HK-2 (cell line): Measurements from ENCODE around the gene CEP350.
"Not testable (repeated sequence)": the region's sequence is repeated elsewhere in the genome, so short reads cannot be mapped to it uniquely, and the experiment has no call there.

Experiments
- DNase-seq: peaks from one replicate; pipeline ENCODE4 v3.0.0-alpha.2; 2018; ENCODE audit not compliant: unreplicated experiment

The CEP350 gene

DNA sequence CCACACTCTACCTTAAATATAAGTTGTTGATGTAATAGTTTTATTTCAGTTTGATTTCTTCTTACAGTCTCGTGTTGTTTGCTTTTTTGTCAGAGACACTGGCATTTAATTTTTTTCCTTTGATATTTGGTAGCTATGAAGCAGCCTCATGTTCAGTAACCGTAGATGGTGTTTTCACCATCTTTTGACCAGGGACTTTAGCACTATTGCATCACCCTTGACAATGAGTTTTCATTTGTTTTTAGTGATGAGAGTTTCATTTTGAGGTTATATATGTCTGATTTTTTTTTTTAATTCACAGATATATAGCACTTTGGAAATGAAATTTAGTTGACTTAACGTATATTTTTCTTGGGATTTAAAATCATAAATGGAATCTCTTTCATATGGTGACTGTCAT is 36.2 kb downstream of the CEP350 start:
- DNase-seq, result no peak

DNA sequence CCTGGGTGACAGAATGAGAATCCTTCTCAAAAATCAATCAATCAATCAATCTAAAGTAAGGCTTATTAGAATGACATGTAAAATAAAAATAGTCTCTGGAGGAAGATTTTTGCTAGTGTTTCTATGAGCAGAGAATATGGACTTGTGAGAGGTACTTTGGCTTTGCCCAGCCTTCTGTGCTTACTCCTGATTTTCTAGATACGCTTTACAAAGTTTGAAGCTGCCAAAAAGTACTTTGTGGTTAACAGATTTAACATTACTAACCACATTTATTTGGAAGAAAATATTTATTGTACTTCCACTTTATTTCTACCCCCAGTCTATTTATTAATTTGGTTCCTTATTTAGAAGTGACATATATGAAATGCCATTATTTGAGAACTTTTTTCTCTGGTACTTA is 41.0 kb downstream of the CEP350 start:
- no peak for DNase-seq

DNA sequence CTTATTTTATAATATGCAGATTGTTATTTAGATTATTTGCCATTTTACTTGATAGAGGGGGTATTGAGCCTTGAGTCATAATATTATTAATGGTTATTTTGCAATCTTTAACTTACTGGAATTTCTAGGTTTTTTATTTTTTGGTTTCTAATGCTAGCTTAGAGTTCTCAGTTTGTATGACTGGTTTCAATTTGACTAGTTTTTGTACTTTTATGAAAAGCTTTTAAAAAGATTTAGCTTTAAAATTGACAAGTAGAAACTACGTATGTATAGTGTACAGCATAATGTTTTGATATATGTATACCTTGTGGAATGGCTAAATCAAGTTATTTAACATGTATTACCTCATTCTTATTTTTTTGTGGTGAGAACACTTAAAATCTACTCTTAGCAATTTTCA is 41.5 kb downstream of the CEP350 start:
- DNase-seq, result no peak

DNA sequence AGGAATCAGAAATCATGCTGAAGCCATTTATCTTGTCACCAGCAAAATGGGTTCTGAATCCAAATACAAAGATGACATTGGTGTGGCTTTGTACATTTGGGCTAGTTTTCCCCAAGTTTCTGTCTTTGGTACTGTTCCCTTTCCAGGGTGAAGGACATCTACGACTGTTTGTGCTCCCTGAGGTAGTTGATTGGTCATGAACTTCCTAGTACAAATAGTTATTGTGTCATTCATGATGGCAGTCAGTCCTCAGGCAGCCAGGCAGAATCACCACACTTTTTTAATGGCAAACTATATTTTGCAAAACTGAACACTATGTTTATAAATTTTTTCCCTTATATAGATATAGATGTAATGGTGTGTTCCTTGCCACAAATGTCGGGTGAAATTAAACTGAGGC is 46.0 kb downstream of the CEP350 start:
- no peak for DNase-seq

DNA sequence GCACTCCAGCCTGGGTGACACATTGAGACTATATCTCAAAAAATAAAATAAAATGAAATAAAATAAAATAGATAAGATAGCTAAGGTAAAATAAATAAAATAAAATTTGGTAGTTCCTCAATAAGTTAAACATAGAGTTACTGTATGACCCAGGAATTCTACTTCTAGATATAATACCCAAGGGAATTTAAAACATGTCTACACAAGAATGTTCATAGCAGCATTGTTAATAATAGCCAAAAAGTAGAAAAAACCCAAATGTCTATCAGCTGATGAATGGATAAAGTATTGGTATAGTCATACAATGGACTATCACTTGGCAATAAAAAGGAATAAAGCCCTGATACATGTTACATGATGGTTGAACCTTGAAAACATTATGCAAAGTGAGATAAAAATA is 47.8 kb downstream of the CEP350 start:
- no peak for DNase-seq

DNA sequence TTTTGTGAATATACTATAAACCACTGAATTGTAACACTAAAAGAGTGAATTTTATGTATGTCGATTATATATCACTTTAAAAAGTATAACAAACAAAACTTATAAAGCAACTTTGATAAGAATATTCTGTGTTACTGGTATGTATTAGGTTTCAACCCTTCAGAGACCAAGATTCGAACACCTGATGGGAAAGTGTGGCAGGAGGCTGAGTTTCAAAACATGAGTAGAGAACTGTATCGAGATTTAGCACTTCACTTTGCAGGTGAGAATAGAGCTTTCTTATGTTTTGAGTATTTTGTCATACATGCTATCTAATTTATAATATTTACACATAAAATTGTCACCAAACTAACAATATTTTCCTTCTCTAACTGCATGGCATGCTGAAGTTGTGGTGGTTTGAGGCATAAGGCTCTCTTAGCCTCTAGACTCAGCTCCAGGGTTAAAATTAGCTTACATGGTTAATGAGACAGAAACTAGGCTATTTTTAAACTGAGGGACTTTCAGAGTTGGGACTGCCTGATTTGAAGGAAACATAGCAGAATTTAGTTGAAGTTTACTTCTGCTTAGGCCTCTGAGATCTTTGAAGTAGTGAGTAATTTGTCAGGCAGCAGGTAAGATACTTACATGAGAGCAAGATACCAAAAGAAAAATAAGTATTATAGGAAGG is 48.6 kb downstream of the CEP350 start:
- no peak for DNase-seq

DNA sequence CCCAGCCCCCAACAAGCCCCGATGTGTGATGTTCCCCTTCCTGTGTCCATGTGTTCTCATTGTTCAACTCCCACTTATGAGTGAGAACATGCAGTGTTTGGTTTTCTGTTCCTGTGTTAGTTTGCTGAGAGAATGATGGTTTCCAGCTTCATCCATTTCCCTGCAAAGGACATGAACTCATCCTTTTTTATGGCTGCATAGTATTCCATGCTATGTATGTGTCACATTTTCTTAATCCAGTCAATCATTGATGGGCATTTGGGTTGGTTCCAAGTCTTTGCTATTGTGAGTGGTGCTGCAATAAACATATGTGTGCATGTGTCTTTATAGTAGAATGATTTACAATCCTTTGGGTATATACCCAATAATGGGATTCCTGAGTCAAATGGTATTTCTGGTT is 52.2 kb downstream of the CEP350 start:
- DNase-seq, result not testable (repeated sequence)

DNA sequence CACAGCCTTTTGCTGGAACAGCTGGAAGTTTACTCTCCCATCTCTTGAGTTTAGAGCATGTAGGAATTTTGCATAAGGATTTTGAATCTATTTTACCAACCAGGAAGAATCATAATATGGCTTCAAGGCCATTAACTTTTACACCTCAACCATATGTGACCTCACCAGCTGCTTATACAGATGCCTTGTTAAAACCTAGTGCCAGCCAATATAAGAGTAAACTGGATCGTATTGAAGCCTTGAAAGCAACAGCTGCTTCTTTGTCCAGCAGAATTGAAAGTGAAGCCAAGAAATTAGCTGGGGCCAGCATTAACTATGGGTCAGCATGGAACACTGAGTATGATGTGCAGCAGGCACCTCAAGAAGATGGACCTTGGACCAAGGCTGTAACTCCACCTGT is 65.4 kb downstream of the CEP350 start:
- DNase-seq, result no peak

DNA sequence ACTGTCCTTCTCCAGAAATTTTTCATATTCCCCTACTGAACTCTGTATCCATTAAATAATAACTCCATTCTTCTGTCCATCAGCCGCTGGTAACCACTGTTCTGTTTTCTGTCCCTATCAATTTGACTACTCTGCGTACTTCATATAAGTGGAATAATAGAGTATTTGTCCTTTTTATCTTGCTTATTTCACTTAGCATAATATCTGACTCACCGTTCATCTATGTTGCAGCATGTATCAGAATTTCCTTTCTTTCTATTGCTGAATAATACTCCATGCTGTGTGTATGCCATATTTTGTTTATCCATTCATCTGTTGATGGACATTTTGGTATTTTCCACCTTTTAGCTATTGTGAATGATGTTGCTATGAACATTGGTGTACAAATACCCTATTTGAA is 71.9 kb downstream of the CEP350 start:
- no peak for DNase-seq

DNA sequence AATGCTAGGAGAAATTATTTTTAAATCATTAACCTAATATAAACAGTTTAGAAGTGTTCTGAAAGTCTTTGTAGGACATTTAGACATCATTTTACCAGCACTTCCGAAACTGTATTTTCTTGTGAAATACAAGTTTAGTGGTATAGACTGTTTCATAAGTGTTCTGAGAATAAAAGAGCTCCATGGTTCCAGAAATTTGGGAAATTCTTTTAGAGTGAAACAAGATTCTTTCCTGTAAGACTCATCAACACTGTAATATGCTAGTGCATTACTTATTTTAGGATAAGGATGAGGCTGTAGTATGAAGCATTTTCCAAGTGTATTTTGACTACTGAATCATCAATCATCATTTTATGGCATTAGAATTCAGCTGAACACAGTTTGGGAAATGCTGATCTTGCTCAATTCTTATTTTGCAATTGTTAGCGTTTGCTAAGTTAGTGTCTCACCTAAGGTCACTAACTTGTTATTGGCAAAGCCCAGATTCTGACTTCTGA is 73.4 kb downstream of the CEP350 start:
- DNase-seq, result no peak

DNA sequence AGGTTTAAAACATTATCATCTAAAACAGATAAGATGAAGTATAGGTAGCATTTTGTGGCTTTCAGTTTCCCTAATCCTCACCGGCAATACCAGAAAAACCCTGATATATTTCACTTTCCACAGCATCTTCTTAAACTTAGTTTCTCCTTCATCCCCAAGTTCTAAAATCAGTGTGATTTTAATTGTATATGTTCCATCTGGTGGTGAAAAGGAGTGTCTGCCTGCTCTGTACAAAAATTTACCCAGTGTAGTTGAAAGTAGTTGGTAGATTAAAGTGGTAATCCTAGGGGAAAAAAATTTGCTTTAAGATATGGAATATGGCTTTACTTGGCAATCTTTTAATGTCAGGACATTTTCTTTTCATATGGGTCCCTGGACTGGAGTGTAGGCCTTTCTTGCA is 74.3 kb downstream of the CEP350 start:
- no peak for DNase-seq

DNA sequence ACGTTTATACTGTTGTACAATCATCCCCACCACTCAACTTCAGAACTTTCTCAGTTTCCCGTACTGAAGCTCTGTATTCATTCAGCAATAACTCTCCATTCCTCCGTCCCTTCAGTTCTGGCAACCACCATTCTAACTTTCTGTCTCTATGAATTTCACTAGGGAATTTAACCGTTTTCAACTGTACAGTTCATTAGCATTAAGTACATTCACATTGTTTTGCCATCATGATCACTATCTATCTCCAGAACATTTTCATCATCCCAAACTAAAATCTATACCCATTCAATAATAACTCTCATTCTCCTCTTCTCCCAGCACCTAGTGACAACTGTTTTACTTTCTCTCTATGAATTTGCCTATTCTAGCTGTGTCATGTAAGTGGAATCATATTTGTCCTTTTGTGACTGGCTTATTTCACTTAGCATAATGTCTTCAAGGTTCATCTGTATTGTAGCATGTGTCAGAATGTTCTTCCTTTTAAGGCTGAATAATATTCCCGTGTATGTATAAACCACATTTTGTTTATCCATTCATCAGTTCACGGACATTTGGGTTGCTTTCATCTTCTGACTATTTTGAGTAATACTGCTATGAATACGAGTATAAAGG is 75.0 kb downstream of the CEP350 start:
- DNase-seq, result no peak

DNA sequence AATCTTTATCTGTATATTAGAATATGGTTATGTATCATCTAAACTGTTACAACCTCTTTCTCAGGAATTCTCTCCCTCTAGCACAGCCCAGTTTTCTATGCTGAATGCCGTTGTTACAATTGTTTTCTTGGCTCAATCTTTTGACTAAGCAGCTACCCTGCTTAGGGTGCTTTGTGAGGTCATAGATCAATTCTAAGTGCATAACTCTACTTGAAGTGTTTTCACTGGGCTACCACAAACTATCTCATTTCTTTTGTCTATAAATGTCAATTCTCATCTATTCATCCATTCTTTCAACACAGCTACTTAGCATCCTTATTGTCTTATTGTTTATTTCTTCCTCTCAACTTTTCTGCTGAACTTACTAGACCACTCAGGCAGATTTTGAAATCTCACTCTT is 77.1 kb downstream of the CEP350 start:
- no peak for DNase-seq

DNA sequence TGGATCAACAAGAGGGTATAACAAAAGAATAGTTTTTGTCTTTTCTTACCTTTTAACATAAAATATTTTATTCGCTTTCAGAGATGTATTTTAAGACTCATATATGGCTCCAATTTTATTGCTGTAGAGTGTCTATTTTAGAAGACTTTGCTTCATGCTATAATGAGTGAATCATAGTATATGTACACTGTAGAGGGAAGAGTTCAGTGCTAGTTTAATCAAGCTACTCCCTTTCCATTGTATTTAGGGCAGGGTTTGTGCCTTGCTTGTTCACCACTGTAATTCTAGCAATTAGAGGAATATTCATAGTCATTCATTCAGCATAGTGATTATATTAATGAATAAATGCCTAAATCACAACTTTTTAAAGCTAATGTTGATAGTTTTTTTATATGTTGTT is 78.8 kb downstream of the CEP350 start:
- DNase-seq, result no peak

DNA sequence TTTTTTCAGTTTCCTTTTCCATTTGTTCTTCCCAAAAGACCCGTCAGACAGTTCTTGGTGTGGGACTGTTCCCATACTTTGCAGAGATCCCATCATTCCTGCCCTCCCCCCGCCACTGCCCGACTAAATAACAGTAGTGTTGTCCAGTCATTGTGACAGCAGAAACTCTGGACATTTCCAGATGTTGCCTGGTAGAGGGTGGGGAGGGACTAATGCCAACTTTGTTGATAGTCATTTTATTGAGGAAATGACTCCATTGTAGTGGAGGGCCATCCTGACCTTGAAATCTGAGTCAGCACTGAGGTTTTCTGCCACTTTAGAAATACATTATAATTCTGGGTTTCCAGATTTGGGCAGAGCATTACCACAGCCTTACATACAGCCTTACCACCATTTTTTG is 85.4 kb downstream of the CEP350 start:
- no peak for DNase-seq

DNA sequence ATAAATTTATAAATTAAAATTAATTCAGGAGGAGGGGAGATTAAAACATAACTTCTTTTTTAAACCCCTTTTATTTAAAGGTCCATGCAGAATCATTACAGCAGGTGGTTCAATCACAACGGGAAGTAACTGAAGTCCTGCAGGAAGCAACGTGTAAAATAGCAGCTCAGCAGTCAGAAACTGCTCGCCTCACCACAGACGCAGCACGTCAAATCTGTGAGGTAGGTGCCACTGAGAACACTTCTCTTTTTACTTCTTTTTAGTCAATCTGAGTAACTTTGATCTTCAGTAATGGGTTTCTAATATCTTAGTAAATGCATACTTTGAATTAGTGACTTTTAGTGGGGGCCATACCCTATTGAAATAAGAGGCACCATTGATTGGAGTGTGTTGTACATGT is 87.0 kb downstream of the CEP350 start:
- DNase-seq, result no peak

DNA sequence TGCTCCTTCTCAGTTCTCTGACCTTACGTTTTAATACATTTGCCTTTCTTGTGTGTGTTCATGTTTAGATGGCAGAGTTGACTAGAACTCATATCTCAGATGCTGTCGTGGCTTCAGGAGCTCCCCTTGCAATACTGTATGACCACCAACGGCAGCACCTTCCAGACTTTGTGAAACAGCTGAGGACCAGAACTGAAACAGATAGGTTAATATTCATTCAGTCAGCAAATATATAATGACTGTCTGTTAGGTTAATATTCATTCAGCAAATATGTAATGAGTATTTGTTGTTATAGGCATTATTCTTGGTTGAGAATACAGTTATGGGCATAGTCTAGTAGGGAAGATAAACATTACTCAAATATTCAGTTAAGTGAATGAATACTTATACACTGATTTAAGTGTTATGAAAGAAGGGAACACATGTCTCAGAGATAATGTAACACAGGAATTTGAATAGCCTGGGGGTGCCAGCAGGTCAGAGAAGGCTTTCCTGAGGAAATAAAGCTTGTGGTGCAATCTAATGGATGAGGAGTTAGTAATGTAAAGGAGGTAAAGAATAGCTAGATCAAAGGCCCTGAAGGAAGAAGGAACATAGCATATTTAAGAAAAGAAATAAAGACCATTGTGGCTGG is 88.5 kb downstream of the CEP350 start:
- no peak for DNase-seq

DNA sequence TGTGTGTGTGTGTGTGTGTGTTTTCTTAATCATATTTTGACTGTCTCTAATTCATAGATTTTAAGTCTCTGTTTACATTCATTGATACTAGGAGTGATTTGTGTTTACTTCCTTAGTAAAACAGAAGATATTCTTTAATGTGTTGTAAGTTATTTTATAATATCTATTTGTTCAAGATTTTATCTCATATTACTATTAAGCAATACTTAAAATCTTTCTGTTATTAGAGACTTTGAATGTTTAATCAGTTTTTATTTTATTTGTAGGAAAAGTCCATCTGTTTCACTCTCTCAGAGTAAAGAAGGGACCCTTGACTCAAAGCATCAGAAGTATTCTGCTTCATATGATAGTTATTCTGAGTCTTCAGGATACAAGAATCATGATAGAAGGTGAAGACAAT is 89.2 kb downstream of the CEP350 start:
- DNase-seq, result no peak

DNA sequence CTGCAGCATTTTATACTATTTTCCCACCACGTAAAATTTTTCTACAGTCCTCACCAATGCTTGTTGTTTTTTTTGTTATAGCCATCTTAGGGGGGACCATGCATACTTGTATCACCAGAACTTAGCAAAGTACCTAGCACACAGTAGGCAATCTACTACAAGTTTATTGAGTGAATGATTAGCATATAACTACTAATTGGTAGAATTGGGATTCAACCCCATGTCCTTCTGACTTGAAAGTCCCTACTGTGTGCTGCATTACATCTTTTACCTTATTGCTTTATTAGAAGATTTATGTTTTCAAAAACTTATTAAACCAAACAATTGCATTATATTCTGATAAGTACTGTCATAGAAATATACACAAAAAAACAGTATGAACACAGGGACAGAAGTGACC is 92.1 kb downstream of the CEP350 start:
- no peak for DNase-seq

DNA sequence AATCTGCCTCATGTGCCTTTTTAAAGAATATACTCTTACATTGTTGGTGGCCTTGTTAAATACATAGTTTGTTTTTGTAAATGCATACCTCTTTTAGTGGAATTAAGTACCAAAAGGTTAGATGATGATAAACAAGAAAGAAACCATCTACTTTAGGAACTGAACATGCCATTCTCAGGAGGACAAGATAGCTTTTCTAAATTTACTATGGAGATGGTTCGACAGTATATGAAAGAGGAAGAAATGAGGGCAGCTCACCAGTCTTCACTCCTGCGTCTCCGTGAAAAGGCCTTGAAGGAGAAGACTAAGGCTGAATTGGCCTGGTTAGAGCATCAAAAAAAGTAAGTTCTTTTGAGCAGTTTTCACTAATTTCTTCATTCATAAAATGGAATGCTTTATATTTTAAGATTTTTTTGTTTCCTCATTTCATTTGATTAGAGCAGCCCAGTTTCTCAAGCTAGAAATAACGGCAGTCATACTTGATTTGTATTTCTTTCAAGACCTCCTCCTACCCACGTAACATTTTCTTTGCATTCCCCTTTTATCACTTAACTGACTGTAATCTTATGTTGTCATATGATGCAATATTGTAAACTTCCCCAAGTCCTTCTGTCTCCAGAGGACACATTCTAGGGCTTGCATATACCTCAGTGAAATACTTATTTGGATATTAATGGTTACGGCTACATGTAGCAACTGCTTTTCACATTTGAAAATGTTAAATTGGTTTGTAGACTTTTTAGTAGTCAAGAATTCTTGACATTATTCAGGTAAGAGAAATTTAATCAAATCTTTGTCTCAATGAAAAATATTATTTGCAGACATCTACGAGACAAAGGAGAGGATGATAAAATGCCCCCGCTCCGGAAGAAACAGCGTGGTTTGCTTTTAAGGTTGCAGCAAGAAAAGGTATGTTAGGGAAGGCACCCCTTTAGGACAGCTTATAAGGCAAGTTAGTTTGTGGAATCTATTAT is 99.3 kb downstream of the CEP350 start:
- DNase-seq, result no peak

DNA sequence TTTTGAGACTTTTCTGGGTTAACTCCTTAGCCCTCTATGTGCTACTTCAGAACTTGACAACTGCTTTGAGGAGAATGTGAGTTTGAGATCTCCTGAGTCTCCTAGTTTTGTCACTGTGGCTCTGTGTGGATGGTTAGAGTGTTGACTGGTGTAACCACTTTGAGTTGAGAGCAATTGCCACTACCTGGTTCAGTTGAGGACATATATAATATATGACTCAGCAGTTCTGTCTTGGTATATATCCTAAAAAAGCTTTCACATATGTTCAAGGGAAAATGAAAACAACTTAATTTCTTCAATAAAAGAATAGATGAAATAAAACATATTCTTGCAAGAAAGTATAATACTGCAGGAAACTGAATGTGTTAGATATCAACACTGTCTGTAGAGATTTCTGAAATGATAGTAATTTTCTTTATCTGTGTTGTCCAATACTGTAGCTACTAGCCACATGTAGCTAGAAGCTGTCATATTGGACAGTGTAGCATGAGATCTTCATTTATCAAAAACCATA is 103.3 kb downstream of the CEP350 start:
- no peak for DNase-seq

DNA sequence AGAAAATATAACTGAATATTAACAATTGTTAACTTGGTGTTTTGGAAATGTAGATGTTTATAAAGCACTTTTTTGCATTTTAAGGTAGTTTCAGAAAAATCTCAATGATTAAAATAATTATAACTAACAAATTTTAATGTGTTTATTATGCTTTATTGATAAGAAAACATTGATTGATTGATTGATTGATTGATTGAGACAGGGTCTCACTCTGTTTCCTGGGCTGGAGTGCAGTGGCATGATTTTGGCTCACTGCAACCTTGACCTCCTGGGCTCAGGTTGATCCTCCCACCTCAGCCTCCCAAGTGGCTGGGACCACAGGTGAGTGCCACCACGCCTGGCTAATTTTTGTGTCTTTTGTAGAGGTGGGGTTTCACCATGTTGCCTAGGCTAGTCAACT is 106.4 kb downstream of the CEP350 start:
- no peak for DNase-seq
